Esophagus muscularis mucosa (tissue), 3 donors: ENCODE results near the gene PDLIM4.

Experiments
- POLR2A ChIP-seq: fragments of 450-650 bp; IDR thresholded peaks from one replicate; pipeline ENCODE4 v1.6.1; 2017; ENCODE audit warnings: antibody characterized with exemption, moderate library complexity, mild to moderate bottlenecking, low read depth
- POLR2AphosphoS5 ChIP-seq, 2 donors: sonication (generic); formaldehyde crosslinking; IDR thresholded peaks; one replicate each; pipeline ENCODE4 v1.6.1; 2017; ENCODE audit warnings: antibody characterized with exemption in 2 of 2
- TF ChIP-seq, protein P1 (sequence below), 3 experiments: fragments of 200-600 bp in 2 of 3; fragments of 450-650 bp in 1 of 3; sonication (generic) in 2 of 3; IDR thresholded peaks; one replicate each; pipeline ENCODE4 v1.5.1; 2017 to 2019; ENCODE audit warnings: antibody characterized with exemption in 3 of 3, mild to moderate bottlenecking in 2 of 3, moderate library complexity in 1 of 3

DNA sequence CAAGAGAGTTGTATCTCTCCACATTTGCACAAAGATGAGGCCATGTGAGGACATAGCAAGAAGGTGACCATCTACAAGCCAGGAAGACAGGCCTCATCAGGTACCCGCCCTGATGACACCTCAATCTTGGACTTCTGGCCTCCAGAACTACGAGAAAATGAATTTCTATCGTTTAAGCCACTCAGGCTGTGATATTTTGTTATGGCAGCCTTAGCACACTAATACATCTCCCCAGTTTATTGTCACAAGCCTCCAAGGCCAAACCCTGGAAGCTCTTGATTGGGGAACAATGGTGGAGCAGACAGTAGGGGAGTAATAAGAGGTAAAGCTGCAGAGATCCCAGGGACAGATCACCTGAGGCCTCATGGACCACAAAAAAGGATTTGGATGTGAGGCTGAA is 22.2 kb upstream of the PDLIM4 start:
- TF ChIP-seq, protein P1, sequence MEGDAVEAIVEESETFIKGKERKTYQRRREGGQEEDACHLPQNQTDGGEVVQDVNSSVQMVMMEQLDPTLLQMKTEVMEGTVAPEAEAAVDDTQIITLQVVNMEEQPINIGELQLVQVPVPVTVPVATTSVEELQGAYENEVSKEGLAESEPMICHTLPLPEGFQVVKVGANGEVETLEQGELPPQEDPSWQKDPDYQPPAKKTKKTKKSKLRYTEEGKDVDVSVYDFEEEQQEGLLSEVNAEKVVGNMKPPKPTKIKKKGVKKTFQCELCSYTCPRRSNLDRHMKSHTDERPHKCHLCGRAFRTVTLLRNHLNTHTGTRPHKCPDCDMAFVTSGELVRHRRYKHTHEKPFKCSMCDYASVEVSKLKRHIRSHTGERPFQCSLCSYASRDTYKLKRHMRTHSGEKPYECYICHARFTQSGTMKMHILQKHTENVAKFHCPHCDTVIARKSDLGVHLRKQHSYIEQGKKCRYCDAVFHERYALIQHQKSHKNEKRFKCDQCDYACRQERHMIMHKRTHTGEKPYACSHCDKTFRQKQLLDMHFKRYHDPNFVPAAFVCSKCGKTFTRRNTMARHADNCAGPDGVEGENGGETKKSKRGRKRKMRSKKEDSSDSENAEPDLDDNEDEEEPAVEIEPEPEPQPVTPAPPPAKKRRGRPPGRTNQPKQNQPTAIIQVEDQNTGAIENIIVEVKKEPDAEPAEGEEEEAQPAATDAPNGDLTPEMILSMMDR (IDR thresholded peaks at IDR 0.05): no peak
- TF ChIP-seq POLR2A: no peak
- no peak for TF ChIP-seq POLR2AphosphoS5 (IDR thresholded peaks at IDR 0.05)
